HG02870 (cell line): ENCODE measurements around the gene UMODL1.
"Not testable (repeated sequence)": the region's sequence is repeated elsewhere in the genome, so short reads cannot be mapped to it uniquely, and the experiment has no call there.

Experiments used
- ATAC-seq: cut with Tn5 transposase; IDR thresholded peaks from one replicate; pipeline ENCODE4 v1.9.1; 2021; ENCODE audit warnings: mild to moderate bottlenecking, moderate library complexity; ENCODE audit not compliant: unreplicated experiment

The UMODL1 gene

GRCh38 chr21:42059721-42060120 lies 11.4 kb upstream of the UMODL1 start:
- ATAC-seq = no peak

- ATAC-seq = no peak
Measured at GRCh38 chr21:42060166-42060565, 11.0 kb upstream of the UMODL1 start.

GRCh38 chr21:42061195-42061985 lies 9.7 kb upstream of the UMODL1 start:
- ATAC-seq = peak; percentile 56

- ATAC-seq = no peak
Measured at GRCh38 chr21:42061986-42062235, 9.2 kb upstream of the UMODL1 start.

GRCh38 chr21:42062236-42063022 lies 8.7 kb upstream of the UMODL1 start:
- peak; percentile 57 for ATAC-seq

- no peak for ATAC-seq
Measured at GRCh38 chr21:42063191-42063570, 7.9 kb upstream of the UMODL1 start.

- ATAC-seq = no peak
Measured at GRCh38 chr21:42063571-42064521, 7.3 kb upstream of the UMODL1 start.

GRCh38 chr21:42066521-42066920 lies 4.6 kb upstream of the UMODL1 start:
- no peak for ATAC-seq

- no peak for ATAC-seq
Measured at GRCh38 chr21:42067531-42068255, 3.4 kb upstream of the UMODL1 start.

GRCh38 chr21:42068256-42068545 lies 2.9 kb upstream of the UMODL1 start:
- no peak for ATAC-seq

GRCh38 chr21:42068592-42068991 lies 2.5 kb upstream of the UMODL1 start:
- ATAC-seq = no peak

GRCh38 chr21:42069327-42069726 lies 1.8 kb upstream of the UMODL1 start:
- ATAC-seq = no peak

GRCh38 chr21:42069843-42070242 lies 1.3 kb upstream of the UMODL1 start:
- ATAC-seq = no peak

- ATAC-seq = no peak
Measured at GRCh38 chr21:42073145-42074099, 2.3 kb downstream of the UMODL1 start.

- no peak for ATAC-seq
Measured at GRCh38 chr21:42075686-42076471, 4.8 kb downstream of the UMODL1 start.

GRCh38 chr21:42077685-42078238 lies 6.6 kb downstream of the UMODL1 start:
- ATAC-seq = peak; percentile 91

GRCh38 chr21:42078247-42079007 lies 7.3 kb downstream of the UMODL1 start:
- not testable (repeated sequence) for ATAC-seq
